HL-60 (cell line): ENCODE results near the gene LDLRAD3.

ENCODE experiments used
- CTCF ChIP-seq: IDR thresholded peaks from one replicate; pipeline ENCODE4 v1.5.1; 2011; ENCODE audit warnings: low read length, control low read depth, inconsistent platforms; ENCODE audit not compliant: insufficient read depth
- POLR2AphosphoS5 ChIP-seq: IDR thresholded peaks from 2 replicates; pipeline ENCODE4 v1.6.1; 2012; ENCODE audit warnings: low read depth
- REST ChIP-seq: IDR thresholded peaks from 2 replicates; pipeline ENCODE4 v1.6.1; 2012; ENCODE audit warnings: low read depth; ENCODE audit not compliant: insufficient replicate concordance
- SPI1 ChIP-seq: IDR thresholded peaks from 2 replicates; pipeline ENCODE4 v1.6.1; 2012; ENCODE audit warnings: low read depth, mild to moderate bottlenecking, borderline replicate concordance

GRCh38 chr11:36177836-36178235 is 234.0 kb downstream of the LDLRAD3 start:
- TF ChIP-seq CTCF: no peak
- TF ChIP-seq POLR2AphosphoS5: 0 out of 2 replicates have a peak, but pooled peaks have one; percentile 30
- peak; percentile 56; the same call in 1 of the 2 replicates for TF ChIP-seq SPI1
- no peak for TF ChIP-seq REST
